ENCODE measurements around the gene LENG8. TPM values are rescaled to one million over a fixed set of nuclear protein-coding genes. Genes with fewer than 3 reads are reported as not detected.

Gene LENG8
- total RNA-seq, 2 experiments from 2014 or later, result 610 to 639 TPM

DNA sequence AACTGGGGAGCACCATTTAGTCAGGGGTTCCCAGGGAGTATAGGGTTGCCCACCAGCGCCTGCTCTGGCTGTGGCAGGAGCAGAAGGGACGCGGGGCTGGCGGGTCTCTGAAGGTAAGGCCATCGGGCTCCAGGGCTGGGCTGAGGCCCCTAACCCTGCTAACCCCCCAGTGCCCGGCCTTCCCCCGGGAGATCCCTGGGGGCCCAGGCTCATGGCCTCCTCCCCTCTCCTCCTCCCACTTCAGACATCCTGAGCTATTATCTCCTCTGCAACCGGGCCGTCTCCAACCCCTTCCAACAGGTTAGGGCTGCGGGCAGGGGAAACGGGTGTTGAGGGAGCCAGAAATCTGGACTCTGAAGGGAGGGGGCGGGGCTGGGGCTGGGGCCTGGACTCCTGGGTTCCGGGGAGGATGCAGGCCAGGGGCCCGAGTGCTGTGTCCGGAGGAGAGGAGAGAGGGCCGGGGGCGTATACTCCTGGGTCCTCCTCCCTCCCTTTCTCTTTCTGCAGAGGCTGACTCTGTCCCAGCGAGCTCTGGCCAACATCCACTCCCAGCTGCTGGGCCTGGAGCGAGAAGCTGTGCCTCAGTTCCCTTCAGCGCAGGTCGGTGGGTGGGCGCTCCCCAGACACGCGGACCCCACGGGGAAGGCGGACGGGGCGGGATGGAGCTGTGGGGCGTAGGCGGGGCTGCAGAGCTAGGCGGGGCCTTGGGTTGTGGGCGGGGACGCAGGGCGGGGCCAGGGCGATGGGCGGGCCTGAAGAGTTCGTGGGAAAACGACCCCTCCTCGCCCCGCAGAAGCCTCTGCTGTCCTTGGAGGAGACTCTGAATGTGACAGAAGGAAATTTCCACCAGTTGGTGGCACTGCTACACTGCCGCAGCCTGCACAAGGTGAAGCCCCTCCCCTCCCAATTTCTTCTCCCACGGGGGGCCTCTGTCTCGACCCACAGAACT lies 18.4 kb upstream of the LENG8 start:
- intact Hi-C loops (cut with DNase I, micrococcal nuclease), result loop anchor here in 1 of 2 experiments (2.0 kb wide), 1 partner anchor 18 kb away; the partner anchor contains the start of gene LENG8
- no peaks in the 10 kb centered on the region for H3K36me3 Mint-ChIP-seq (ENCODE audit: low read depth)
- ATAC-seq (ENCODE audit: poor library complexity), result peak; percentile 94
- peaks cover 21% of the 10 kb centered on the region for H3K27me3 Mint-ChIP-seq
- Histone ChIP-seq H3K27me3 (ENCODE audit: control insufficient read depth in 1 of 2, insufficient read depth in 2 of 2, low read length in 2 of 2) (peaks cover 17 to 26% of the 10 kb centered on the region in 2 experiments), H3K9me3 (ENCODE audit: control insufficient read depth in 1 of 2, insufficient read depth in 1 of 2, low read length in 2 of 2) (no peaks in the 10 kb centered on the region), H3K27ac (ENCODE audit: low read depth in 1 of 2, low read length in 2 of 2) (no peak overlapping the region), H3K36me3 (ENCODE audit: insufficient read depth, low read length) (no peaks in the 10 kb centered on the region), H3K4me1 (ENCODE audit: insufficient read depth, low read length) (peaks cover 24% of the 10 kb centered on the region), H3K4me3 (ENCODE audit: low read length) (peak overlapping the region; percentile 32)
- CTCF ChIA-PET, result no interaction called here
- H3K4me3 Mint-ChIP-seq, result peak overlapping the region; percentile 51
- H3K9me3 Mint-ChIP-seq, result no peaks in the 10 kb centered on the region
- POLR2A ChIA-PET, result interaction anchor here (2.6 kb wide), 1 partner anchor 18 kb away, joined by 12 read pairs; the partner anchor contains the start of gene LENG8
- DNase-seq, result peak; percentile 17 to 66 (median 36)
- TF ChIP-seq, protein P1, sequence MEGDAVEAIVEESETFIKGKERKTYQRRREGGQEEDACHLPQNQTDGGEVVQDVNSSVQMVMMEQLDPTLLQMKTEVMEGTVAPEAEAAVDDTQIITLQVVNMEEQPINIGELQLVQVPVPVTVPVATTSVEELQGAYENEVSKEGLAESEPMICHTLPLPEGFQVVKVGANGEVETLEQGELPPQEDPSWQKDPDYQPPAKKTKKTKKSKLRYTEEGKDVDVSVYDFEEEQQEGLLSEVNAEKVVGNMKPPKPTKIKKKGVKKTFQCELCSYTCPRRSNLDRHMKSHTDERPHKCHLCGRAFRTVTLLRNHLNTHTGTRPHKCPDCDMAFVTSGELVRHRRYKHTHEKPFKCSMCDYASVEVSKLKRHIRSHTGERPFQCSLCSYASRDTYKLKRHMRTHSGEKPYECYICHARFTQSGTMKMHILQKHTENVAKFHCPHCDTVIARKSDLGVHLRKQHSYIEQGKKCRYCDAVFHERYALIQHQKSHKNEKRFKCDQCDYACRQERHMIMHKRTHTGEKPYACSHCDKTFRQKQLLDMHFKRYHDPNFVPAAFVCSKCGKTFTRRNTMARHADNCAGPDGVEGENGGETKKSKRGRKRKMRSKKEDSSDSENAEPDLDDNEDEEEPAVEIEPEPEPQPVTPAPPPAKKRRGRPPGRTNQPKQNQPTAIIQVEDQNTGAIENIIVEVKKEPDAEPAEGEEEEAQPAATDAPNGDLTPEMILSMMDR (IDR thresholded peaks at IDR 0.05), result no peak
- no peak overlapping the region for H3K27ac Mint-ChIP-seq
- peaks cover 20% of the 10 kb centered on the region for H3K4me1 Mint-ChIP-seq (ENCODE audit: low read depth)

DNA sequence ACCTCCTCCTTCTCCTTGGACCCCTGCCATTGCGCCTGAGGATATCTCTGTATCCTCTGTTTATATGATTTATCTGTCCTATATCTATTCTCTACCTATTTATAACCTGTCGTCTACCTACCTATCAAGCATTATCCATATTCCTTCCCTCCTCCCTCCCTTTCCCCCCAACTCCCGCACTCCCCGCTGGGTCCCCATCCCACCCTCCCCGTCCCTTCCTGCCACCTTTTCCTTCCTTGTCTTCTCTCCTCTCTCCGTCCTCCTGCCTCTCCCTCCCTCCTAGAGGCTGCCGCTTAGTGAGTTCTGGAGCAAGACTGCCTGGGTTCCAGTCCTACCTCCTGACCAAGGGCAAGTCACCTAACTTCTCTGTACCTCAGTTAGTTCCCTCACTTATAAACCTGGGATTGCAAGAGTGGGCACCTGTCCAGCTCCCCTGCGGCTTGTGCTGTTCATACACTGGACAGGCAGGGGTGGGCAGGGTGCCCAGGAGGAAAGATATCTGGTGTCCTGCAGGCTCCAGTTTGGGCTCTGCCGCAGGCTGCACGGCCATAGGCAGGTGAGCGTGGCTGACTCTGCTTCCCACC lies 17.7 kb upstream of the LENG8 start:
- peaks cover 14% of the 10 kb centered on the region for H3K27me3 Mint-ChIP-seq
- ATAC-seq (ENCODE audit: poor library complexity), result no peak
- TF ChIP-seq, protein P1 (IDR thresholded peaks at IDR 0.05), result no peak
- peaks cover 24% of the 10 kb centered on the region for H3K4me1 ChIP-seq (ENCODE audit: insufficient read depth, low read length)
- peak in 1 of 14 experiments; percentile 9 for DNase-seq
- no peaks in the 10 kb centered on the region for H3K36me3 Mint-ChIP-seq (ENCODE audit: low read depth)
- H3K36me3 ChIP-seq (ENCODE audit: insufficient read depth, low read length), result no peaks in the 10 kb centered on the region
- peak overlapping the region; percentile 51 for H3K4me3 Mint-ChIP-seq
- H3K9me3 Mint-ChIP-seq, result no peaks in the 10 kb centered on the region
- H3K4me1 Mint-ChIP-seq (ENCODE audit: low read depth), result peaks cover 20% of the 10 kb centered on the region
- H3K9me3 ChIP-seq (ENCODE audit: control insufficient read depth in 1 of 2, insufficient read depth in 1 of 2, low read length in 2 of 2), result no peaks in the 10 kb centered on the region
- intact Hi-C loops (cut with DNase I, micrococcal nuclease), result loop anchor here in 1 of 2 experiments (2.0 kb wide), 1 partner anchor 17 kb away; the partner anchor contains the start of gene LENG8
- CTCF ChIA-PET, result no interaction called here
- H3K27me3 ChIP-seq (ENCODE audit: control insufficient read depth in 1 of 2, insufficient read depth in 2 of 2, low read length in 2 of 2), result peaks cover 16 to 21% of the 10 kb centered on the region in 2 experiments
- POLR2A ChIA-PET, result interaction anchor here (2.6 kb wide), 1 partner anchor 17 kb away, joined by 12 read pairs; the partner anchor contains the start of gene LENG8
- H3K4me3 ChIP-seq (ENCODE audit: low read length), result no peak overlapping the region
- no peak overlapping the region for H3K27ac Mint-ChIP-seq
- no peak overlapping the region for H3K27ac ChIP-seq (ENCODE audit: low read depth in 1 of 2, low read length in 2 of 2)

DNA sequence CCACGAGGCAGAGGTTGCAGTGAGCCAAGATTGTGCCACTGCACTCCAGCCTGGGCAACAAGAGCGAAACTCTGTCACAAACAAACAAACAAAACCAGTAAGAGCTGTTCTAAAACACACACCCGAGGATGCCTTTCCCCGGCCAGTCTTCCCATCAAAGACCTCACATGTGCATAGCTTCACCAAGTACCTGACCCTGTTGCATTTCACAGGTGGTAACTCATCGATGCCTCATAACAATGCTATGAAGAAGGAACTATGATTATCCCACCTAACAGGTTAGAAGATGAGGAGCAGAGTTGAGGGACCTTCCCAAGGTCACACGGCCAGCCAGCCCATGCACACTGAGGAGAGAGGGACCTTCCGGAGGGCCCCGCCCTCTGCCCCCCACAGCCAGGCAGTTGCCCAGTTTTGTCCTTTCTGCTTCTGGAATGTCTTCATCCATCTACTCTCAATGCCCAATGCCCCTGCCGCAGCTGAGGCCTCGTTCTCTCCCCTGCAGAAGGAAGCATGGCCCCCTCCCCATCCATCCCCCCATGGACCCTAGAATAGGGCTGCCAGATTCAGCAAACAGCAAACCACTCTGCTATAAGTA lies 16.8 kb upstream of the LENG8 start:
- Histone ChIP-seq H3K4me1 (ENCODE audit: insufficient read depth, low read length) (peaks cover 24% of the 10 kb centered on the region), H3K27ac (ENCODE audit: low read depth in 1 of 2, low read length in 2 of 2) (no peak overlapping the region), H3K4me3 (ENCODE audit: low read length) (no peak overlapping the region), H3K36me3 (ENCODE audit: insufficient read depth, low read length) (no peaks in the 10 kb centered on the region), H3K9me3 (ENCODE audit: control insufficient read depth in 1 of 2, insufficient read depth in 1 of 2, low read length in 2 of 2) (no peaks in the 10 kb centered on the region), H3K27me3 (ENCODE audit: control insufficient read depth in 1 of 2, insufficient read depth in 2 of 2, low read length in 2 of 2) (peaks cover 12 to 21% of the 10 kb centered on the region in 2 experiments)
- Mint-ChIP-seq H3K4me1 (ENCODE audit: low read depth) (peaks cover 23% of the 10 kb centered on the region), H3K36me3 (ENCODE audit: low read depth) (no peaks in the 10 kb centered on the region), H3K9me3 (no peaks in the 10 kb centered on the region), H3K27me3 (peaks cover 9% of the 10 kb centered on the region), H3K27ac (no peak overlapping the region), H3K4me3 (no peak overlapping the region)
- ChIA-PET POLR2A (no interaction called here), CTCF (no interaction called here)
- ATAC-seq (ENCODE audit: poor library complexity) (no peak), DNase-seq (no peak)
- intact Hi-C loops (cut with DNase I, micrococcal nuclease), result no loop called here
- TF ChIP-seq, protein P1 (IDR thresholded peaks at IDR 0.05), result no peak

Data from CD4-positive, alpha-beta T cell (primary cell).